GM21723 (cell line): Measurements from ENCODE around the gene FHIT.

ENCODE experiments used
- ATAC-seq: cut with Tn5 transposase; IDR thresholded peaks from one replicate; pipeline ENCODE4 v1.9.1; 2021; ENCODE audit warnings: mild to moderate bottlenecking, moderate library complexity; ENCODE audit not compliant: unreplicated experiment

Gene FHIT

DNA sequence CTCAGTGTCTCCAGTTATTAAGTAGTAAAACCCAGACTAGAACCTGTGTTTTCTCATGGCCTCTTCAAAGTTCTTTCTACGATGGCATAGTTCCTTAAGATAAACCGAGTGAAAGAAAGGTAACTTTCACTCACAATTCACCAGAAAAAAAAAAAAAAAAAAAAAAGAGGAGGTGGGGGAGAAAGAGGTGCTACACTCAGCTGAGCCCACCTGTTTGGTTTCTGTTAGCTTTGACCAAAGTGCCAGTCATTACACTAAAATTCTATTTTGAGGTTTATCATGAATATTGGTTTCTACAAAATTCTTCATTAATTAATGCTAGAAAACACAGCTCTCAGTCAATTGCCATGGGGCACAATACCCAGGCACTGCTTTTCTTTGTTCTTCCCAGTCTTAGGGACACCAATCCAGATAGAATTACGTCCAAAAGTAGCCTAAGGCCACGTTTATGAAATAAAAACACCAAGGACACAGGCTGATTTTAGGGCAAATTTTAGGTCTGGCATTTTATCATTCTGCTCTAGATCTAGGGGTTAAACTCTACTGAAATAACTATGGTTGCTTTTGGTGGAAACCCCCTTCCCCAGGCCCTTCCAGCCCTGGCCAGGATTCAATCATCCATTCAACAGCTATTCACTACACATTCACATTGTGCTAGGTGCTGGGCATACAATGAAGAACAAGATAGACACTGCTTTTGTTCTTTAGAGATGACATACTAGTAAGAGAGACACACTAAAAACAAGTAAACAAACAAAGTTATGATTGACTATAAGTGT lies 1097.8 kb downstream of the FHIT start:
- no peak for ATAC-seq

DNA sequence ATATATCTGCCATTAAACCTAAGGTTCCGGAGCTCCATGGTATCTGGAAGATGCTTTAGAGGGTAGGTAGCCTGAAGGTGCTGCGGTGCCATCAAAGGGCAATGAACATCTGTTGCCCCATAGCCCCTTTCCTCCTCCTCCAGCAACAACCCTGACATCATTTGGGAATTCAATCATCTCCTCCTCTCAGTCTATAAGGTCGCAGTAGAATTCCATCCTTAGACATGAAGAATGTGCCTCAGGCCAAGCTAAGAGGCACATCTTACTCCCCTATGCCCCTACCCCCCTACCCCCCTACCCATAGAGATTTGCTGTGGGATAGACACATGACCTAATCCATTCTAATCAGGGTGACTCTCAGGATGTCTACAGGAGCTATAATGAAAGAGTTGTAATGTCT lies 1101.8 kb downstream of the FHIT start:
- no peak for ATAC-seq

DNA sequence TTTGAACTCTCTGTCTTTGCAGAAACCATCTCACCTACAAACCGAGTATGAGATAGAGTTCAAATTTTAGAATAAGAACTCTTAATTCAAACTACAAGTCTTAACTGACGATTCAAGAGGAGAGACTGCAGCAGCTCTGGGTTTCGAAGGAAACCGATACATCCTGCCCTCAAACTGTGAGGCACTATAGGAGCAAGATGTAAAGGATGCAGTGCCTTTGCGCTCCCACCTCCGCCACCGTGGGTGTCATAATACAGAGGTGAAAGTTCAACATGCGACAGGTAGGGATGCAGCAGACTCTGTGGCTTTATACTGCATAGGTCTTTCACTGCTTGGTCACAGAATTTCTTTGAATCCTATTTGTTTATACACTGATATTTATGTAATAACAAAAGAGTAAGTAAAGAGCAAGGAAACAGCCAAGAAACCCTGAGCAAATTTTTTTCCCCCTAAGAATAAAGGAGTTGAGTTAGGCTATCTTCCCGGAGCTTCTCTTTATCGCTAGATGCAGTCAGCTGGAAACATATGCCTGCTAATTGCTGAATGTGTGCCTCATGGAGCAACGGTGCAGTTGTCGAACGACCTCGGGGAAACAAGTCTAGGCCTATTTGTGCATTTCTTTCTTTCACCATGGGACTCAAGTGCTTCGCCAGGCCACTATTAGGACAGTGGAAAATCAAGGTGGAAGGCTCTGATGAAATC lies 1103.9 kb downstream of the FHIT start:
- ATAC-seq: no peak

DNA sequence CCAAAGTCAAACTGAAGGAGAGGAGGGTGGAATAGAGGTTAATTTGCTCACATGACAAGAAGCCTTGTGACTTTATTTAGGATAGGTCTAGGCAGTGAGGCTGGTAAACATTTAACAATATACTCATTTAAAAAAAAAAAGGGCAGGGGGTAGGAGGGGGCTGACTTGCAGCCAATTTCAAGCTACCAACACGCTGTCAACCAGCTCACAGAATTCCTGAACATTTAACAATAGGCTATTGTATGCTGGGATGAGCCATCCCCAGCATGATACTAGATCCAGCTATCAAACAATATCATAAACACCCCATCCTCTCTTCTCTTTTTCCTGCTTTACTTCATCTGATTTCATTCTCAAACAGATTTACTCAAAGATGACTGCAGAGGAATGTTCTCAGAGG lies 1105.1 kb downstream of the FHIT start:
- no peak for ATAC-seq

DNA sequence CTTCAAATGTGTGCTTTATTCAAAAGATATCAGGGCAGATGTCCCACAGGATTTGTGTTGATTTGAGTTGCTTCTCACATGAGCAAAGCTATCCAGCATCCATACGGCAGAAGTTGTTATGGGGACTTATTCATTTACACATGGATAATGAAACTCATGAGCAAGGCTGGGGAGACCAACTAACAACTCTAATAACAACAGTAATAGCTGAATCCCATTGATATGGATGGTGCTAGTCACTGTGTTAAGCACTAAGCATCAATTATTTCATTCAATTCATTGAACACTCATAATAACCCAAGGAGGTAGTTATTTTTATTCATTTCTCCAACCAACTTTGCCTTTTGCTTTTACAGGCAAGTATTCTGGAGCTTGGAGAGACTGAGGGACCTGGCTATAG lies 1107.2 kb downstream of the FHIT start:
- ATAC-seq: no peak

DNA sequence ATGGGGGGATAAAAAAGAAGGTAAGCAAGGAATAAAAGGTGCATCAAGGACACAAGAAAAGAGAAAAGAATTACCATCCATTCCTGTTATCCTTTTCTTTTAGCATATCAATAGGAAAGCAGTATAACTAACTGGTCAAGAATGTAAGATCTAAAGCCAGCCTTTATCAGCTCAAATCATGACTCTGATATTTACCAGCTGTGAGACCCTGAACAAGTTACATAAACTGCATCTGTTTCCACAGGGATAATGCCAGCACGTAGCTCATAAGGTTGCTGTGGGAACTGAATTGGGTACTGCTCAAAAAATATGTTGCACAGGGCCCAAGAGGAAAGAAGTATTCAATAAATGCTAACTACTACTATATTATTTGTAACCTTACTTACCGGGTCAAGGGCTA lies 1109.2 kb downstream of the FHIT start:
- ATAC-seq: no peak

DNA sequence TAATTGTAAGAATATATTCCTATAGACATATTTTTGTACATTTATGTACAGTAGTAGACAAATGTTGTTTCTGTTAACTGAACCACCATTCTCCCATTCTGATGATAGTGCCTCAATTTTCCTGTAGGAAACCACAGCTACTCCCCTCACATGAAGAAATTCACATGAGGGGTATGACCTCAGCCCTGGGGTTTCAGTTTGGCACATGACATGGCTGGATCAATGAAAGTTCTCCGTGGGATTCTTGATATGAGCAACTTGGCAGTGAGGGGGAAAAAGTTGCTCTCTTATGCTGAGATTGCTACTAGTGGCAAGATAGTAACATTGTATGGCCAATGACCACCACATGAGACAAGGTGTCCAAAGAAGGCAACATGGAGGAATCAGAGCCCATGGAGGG lies 1111.1 kb downstream of the FHIT start:
- no peak for ATAC-seq

DNA sequence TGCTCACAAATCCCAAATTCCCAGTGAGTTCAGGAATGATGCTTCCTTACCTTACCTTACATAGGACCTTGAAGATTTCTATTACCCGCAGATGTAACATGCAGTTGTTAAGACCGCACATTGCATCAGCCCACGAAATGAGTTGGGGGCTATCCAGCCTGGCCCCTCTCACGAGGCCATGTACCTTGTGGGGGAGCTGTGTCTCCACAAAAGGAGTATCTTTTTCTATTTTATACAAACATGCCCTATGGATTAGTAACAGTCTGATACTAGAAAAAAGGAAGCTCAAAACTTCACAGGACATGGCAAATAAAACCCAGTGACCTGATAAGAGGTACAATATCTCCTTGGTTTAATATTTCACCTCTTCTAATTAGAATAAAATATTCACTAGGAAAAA lies 1114.7 kb downstream of the FHIT start:
- ATAC-seq: no peak

DNA sequence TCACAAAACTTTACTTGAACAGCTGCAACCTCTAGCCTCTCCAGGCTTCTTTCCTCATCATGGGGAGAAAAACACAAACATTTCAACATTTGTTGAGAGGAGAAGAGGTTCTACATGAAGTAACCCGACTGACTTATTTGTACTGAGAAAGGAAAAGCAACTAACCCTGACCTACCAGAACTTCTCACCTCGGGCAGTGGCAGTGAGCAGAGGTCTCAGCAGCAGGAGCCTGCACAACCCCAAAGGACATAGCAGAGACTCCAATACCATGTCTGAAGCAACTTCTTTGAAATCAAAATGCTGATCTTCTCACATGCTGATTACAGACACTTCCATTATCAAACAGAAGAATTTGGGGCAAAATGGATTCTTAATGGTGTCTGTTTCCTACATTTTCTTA lies 1115.8 kb downstream of the FHIT start:
- no peak for ATAC-seq

DNA sequence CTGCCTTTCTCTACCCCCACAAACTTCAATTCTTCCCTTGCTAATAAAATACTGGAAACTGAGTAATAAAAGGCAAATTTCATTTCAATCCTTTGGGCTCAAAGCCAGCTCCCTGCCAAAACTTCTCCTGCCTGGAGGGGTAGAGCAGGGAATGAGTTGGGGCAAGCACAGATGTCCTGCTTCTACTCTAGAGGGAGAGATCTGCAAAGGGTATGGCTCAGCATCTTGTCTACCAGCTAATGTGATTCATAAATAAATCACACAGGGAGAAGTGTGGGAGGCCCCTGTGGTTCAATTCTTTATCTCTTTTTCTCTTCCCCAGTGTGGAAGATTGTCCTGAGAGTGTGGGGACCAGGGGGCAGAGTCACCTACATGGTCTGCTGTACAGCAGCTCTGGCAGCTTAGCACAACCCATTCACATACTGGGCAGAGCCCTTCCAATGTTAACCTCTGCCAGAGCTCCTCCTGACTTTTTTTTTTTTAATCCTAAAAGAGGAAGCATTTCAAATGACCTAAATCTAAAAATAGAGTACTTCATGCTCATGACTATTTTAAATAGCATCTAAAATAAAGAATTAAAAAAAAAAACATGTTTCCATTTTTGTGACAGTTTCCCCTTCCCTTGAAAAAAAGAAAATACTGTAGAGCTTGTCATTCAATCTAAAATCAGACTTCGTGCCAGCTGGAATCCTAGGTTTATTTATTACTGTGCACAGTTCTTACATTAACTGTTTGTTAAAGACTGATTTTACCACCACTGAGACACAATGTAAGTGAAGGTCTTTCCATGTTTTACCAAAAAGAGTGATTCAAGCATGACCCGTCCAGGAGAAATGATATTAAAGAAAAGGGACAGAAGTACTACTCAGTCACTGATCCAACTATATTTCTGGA lies 1117.7 kb downstream of the FHIT start:
- ATAC-seq: no peak

DNA sequence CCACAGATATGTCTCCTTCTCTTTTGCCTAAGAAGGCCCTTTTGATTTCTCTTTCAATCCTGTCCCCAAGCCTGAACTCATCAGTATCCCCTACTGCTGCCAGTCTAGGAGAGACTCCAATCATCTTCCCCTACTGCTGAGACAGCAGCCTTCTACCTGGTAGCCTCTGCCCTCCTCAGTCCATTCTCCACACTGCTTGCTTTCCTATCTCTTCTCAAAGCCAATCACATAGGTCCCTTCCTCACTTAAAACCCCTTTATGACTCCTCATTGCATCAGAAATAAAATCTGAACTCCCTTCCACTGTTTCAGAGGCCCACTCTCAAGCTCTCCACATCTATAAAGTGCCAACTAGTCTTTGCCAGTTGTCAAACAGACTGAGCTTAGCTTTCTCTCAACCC lies 1119.6 kb downstream of the FHIT start:
- ATAC-seq: no peak

DNA sequence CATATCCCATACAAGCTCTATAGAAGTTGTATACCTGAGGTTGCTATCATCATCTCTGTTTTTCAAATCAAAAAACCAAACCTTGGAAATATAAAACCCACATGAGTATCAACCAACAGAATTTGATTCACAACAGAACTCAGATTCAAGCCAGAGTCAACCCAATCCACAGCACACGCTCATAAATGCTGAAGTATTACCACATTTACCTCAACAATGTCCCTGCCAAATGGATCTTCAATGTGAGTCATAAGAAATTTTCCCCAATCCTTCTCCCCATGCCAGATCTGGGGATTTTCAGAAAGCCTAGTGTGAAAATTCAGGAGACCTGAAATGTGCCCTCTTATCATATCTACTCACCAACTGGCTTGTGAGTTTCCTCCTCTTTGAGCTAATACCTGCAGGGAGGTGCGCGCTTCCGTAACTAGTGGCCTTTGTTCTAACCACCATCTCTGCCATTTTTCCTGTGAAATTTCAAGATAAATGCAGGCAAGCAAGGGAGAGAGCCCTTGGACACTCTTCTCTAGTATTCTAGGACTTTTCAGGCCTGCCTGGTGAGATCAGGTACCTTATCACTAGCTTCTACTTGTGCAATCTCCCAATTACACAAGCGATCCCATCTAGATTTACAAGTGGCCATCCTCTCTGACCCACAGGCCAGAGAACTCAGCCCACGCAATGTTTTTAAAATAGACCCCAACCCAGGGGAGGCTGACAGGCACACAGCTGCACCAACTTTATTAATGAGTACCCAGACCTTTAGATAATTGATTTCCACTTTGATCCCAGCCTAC lies 1124.5 kb downstream of the FHIT start:
- no peak for ATAC-seq

DNA sequence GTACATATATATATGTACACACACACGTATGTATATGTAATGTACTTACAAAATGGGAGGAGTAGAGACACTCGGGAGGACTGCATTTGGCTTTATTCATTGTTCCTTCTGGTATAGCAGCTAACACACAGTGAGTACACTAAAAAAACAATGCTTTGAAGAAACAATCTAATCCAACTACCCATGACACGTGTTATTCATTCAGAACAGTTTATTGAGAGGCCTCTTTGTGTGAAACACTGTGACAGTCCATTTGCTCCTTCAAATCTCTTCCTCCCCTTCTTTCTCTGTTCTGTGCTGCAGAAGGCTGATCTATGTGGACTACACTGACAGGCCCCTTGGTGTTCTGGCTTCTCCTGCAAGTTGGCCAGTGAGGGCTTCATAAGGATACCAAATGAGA lies 1125.6 kb downstream of the FHIT start:
- no peak for ATAC-seq

DNA sequence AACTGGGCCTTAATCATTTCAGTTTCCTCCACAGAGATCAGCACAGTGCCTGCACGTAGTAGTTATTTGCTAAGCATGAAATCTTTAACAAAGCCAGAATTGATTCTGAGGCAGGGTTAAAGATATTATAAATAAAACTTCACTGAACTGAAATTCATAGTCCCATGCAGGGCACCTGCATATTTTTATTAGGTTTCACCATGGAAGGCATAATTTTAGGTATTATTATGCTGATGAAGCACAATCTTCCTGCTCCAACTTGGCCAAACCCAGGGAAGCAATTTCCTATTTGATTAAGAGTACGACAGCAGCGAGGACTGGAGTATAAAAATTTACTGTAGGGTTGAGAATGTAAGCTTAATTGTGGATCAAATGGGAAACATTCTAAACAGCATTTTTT lies 1131.0 kb downstream of the FHIT start:
- ATAC-seq: no peak

DNA sequence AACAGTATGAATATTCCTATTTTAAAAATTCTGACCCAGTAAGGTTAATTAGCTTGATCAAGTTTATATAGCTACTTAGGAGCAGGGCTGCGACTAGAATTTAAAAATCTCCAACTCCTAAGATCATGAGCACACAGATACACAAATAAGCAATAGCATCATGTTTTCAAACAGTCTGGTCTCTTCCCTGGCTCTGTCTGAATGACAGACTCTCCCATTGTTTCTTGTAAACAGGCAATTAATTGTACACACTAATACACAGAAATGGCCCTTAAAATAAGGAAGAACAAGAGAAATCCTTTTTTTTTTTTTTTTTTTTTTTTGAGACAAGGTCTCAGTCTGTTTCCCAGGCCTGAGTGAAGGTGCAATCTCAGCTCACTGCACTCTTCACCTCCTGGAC lies 1137.1 kb downstream of the FHIT start:
- no peak for ATAC-seq

DNA sequence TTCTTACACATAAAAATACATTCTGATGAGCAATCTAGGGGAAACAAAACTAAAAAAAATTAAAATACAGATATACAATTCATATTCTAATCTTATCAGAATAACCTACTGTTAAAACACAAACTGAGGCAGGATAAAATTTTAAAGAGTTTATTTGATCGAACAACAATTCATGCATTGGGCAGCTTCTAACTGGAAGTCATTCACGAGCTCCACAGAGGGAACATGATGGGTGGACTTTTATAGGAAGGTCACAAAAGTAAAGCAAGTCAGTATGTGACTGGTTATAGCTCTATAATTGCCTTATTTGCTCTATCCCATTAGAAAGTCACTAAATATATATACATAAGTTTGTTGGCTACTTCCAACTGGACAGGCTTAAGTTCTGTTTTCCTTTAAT lies 1144.0 kb downstream of the FHIT start:
- ATAC-seq: no peak

DNA sequence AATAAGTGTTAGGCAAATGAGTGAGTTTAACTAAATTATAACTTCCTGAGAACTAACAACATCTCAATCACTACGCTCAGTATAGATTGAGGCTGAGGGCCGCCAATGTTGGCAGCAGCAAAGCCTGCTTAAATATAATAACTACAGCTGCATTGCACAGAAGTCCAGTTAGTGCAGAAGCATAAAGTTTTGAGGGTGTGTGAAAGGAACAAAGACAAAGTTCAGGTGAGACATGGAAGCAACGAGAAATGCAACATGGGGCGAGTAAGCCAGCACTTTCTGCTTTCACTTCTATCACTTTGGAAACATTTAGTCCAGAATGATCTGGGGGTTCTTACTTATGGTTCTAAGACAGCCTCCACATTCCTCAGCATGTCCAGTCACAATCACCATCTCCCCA lies 1149.1 kb downstream of the FHIT start:
- no peak for ATAC-seq

DNA sequence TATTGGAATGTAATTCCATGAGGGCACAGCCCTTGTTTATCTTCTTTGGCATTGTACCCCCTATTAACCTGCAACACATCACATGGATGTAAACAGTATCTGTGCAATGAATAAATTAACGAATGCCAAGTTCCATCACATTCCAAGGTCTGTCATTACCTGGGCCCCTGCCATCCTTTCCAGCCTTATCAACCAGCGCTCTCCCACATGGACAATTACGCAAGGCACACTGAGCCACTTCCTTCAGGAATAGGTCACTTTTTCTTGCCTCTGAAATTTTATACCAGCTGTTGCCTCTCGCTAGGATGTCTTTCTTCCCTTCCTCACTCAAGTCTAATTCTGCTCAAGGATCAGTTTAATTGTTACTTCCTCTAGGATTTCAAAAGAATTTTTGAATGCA lies 1149.6 kb downstream of the FHIT start:
- no peak for ATAC-seq

DNA sequence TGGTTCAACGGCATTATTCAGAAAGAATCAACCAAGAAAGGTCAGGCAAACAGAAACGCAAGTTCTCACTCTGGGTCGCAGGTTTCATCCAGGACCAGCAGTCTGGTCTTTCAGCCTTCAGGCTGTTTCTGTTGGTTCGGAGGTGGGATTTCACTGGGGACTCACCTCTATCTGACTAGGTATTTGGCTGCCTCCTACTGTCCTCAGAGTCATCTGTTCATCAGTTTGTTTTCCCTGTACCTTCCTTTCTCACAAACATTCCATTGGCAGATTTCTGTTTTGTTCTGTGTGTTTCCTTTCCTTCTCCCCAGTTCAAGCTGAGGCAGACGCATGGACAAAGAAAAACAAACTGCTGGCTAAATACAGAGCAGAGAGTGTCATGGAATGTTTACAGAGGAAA lies 1154.8 kb downstream of the FHIT start:
- ATAC-seq: no peak

DNA sequence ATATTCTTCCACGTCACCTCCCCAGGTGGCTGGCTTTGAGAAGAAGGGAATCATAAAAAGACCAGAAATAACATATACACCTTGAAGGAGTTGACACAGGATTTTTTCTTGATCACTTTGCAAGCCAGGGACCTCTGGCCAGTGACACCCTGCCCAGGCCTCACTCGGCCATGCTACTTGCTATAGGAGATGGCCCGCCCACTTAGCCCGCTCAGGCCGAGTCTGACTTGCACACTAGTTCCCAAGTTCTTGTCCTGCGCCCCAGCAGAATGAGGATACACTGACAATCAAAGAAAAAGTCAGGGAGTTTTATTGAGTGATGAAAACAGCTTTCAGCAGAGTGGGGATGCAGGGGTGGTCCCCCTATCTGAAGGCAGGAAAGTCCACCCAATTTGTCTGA lies 1155.3 kb downstream of the FHIT start:
- ATAC-seq: no peak

DNA sequence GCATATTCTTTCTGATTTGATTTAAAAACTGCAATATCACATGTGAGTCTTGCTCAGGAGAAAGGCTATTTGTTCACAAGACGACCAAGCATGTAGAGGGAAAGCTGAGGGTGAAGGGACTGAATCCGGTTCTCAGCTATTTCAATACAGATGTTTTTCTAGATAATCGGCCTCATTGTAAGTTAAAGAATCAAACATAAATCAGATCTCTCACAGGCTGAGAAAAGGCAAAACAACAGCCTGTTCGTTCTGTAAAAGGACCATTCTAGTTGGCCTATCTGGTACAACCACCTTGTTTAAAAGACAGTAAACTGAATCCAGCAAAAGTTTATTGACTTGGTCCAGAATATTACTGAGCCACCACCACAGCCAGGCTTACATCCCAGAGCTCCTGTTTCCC lies 1155.7 kb downstream of the FHIT start:
- ATAC-seq: no peak
